Heart right ventricle (tissue), 16 donors: ENCODE results near the gene TMEM229B. TPM values are rescaled to one million over a fixed set of nuclear protein-coding genes. Genes with fewer than 3 reads are reported as not detected.
A peak's percentile ranks its signal among the peaks of the same experiment; 100 is the strongest.

Experiments
- ATAC-seq, 8 donors: fragments of 200-7000 bp; cut with Tn5 transposase; one replicate each; pipeline ENCODE4 v1.9.1; 2020; ENCODE audit warnings: mild to moderate bottlenecking in 8 of 8, moderate library complexity in 8 of 8, moderate number of reproducible peaks in 1 of 8
- DNase-seq, 2 donors: peaks; one replicate each; pipeline ENCODE4 v3.0.0-alpha.2; 2020
- H3K27ac ChIP-seq, 10 donors: fragments of 200-600 bp; sonication (generic) in 2 of 10; one replicate each; pipeline versions ENCODE4 v1.5.0 to v1.8.0; 2020 to 2022; ENCODE audit warnings: mild to moderate bottlenecking in 3 of 10
- H3K27me3 ChIP-seq, 7 donors: fragments of 200-600 bp; one replicate each; pipeline ENCODE4 v1.8.0; 2021 to 2022; ENCODE audit warnings: mild to moderate bottlenecking in 2 of 7
- H3K36me3 ChIP-seq, 9 donors: fragments of 200-600 bp; sonication (generic) in 1 of 9; one replicate each; pipeline versions ENCODE4 v1.5.0 to v1.8.0; 2020 to 2022; ENCODE audit warnings: mild to moderate bottlenecking in 2 of 9
- H3K4me1 ChIP-seq, 9 donors: fragments of 200-600 bp; sonication (generic) in 1 of 9; one replicate each; pipeline versions ENCODE4 v1.5.0 to v1.8.0; 2020 to 2022; ENCODE audit warnings: mild to moderate bottlenecking in 4 of 9
- H3K4me3 ChIP-seq, 10 donors: fragments of 200-600 bp; sonication (generic) in 2 of 10; one replicate each; pipeline versions ENCODE4 v1.5.0 to v1.8.0; 2020 to 2022; ENCODE audit warnings: mild to moderate bottlenecking in 7 of 10, moderate library complexity in 2 of 10
- H3K9me3 ChIP-seq, 11 donors: fragments of 200-600 bp in 10 of 11; sonication (generic) in 2 of 11; one replicate each; pipeline versions ENCODE4 v1.5.0 to v1.8.0; 2013 to 2022; ENCODE audit warnings: mild to moderate bottlenecking in 2 of 11, control low read depth in 1 of 11, moderate library complexity in 1 of 11
- WGBS, 2 donors: extraction: QIAGEN DNeasy Blood & Tissue Kit; methylation state at CpG; one replicate each; pipeline ENCODE4 v1.1.7; 2013; ENCODE audit warnings: inconsistent platforms in 1 of 2; 5-methylcytosine and 5-hydroxymethylcytosine counted together
- intact Hi-C, 10 donors: fragments of 100-400 bp; cut with DNase I; formaldehyde crosslinking; loops; one replicate each; pipeline versions ENCODE4 v1.11.1 to v1.14.2; 2022
- polyA plus RNA-seq, 2 donors: library from polyadenylated mRNA; stranded (reverse); fragments of 200-250 nt; gene quantifications; one replicate each; pipeline ENCODE4 v1.2.3, GENCODE V29; 2013
- total RNA-seq, 10 donors: library from RNA; stranded (reverse); fragmentation: NEBNext Ultra II Directional in 3 of 10; extraction: Animal tissue kit (Norgen Biotek cat#: 25700) in 3 of 10; gene quantifications; one replicate each; pipeline versions ENCODE4 v1.2.1 to v1.2.4, GENCODE V29; 2021 to 2023
- TF ChIP-seq, protein P1 (sequence below), 9 donors: fragments of 200-600 bp; sonication (generic) in 2 of 9; IDR thresholded peaks; one replicate each; pipeline versions ENCODE4 v1.5.0 to v1.8.0; 2021 to 2022; ENCODE audit warnings: antibody characterized with exemption in 9 of 9, mild to moderate bottlenecking in 5 of 9, moderate library complexity in 1 of 9
- donor health status: Arrhythmogenic right ventricular cardiomyopathy.
- donor health status: ischemic (EF 13 %, LVEDD 7.1; RV severe dilation, severe dysfunction).
- donor health status: healthy with polysubstance abuse.
- donor health status: DM: no; HTN: yes; CAD: no.
- donor health status: DM: no; HTN: no; CAD: no.
- donor health status: ischemic (EF 25% LVEDD 6.9; RV normal size, moderate dysfunction).
- donor health status: ischemic (EF 25% LVEDD 5.7; RV mildly dilated, moderate dysfunction).
- donor health status: healthy.
- donor health status: DM: yes; HTN: yes; CAD: no.
- donor health status: Ischemic cardiomyopathy.
- donor health status: ischemic (EF 35%, LVEDD 5.7; RV mildly dilated, moderate dysfunction).
- donor health status: nonischemic (EF 11% LVEDD 7.7; RV severe dilation, severe dysfunction).
- donor health status: DM: yes; HTN: yes; CAD: no.
- donor health status: PGD.
- donor health status: ischemic (EF 29% LVEDD 5.4; RV normal size, mild dysfunction).
- donor health status: nonischemic (EF 23%, LVEDD 6.1; RV moderate dilation, normal function).

TMEM229B gene
- total and polyA plus RNA-seq, 12 donors, result 0.51 to 5.9 (median 1.6) TPM

DNA sequence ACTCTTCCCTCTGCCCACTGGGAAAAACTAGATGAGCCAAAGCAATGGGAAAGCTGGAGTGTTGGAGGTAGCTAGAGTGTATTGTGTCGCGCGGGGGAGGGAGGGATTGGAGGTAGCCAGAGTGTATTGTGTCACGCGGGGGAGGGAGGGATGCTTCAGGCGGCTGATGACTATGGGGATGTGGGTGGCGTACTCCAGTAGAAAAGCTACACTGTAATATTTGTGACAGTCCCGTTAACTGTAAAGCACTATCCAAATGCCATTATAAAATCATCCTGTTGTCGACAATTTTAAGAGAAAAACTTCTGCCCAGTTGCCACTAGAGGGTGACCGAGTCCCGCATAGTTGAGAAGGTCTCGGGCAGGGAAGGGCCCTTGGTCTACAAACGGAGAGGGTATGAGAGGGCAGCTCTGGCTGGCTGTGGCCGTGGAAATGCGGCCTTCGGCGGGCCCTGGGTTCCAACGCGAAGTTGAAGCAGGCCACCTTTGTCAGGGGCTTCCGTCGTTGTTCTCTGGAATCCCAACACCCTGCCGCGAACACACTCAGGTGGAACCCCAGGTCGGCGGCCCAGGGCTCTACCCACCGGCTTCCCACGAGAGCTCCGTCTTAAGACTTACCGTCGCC lies 61.4 kb downstream of the TMEM229B start:
- Histone ChIP-seq H3K4me1 (peaks cover 0 to 15% (median 0%) of the 10 kb centered on the region in 9 donors), H3K9me3 (no peaks in the 10 kb centered on the region), H3K36me3 (no peaks in the 10 kb centered on the region), H3K27ac (no peak overlapping the region), H3K27me3 (peaks cover 0 to 25% (median 4%) of the 10 kb centered on the region in 7 donors), H3K4me3 (no peak overlapping the region)
- intact Hi-C loops, result loop anchor here in 9 of 10 donors (1.0 to 10.0 kb wide), 10 partner anchors 50 to 280 kb away; partner anchors contain the start of genes RDH12 (in 6 of the 9) and TMEM229B (in 1 of the 9)
- ATAC-seq (peak; percentile 72 to 96 (median 88)), DNase-seq (peak; percentile 63 to 77)
- TF ChIP-seq, protein P1, sequence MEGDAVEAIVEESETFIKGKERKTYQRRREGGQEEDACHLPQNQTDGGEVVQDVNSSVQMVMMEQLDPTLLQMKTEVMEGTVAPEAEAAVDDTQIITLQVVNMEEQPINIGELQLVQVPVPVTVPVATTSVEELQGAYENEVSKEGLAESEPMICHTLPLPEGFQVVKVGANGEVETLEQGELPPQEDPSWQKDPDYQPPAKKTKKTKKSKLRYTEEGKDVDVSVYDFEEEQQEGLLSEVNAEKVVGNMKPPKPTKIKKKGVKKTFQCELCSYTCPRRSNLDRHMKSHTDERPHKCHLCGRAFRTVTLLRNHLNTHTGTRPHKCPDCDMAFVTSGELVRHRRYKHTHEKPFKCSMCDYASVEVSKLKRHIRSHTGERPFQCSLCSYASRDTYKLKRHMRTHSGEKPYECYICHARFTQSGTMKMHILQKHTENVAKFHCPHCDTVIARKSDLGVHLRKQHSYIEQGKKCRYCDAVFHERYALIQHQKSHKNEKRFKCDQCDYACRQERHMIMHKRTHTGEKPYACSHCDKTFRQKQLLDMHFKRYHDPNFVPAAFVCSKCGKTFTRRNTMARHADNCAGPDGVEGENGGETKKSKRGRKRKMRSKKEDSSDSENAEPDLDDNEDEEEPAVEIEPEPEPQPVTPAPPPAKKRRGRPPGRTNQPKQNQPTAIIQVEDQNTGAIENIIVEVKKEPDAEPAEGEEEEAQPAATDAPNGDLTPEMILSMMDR (IDR thresholded peaks at IDR 0.05), result peak; percentile 46 to 85 (median 82)
- WGBS, 2 donors, result 29 to 33% methylated on average over 29 to 30 of the region's 30 CpGs

DNA sequence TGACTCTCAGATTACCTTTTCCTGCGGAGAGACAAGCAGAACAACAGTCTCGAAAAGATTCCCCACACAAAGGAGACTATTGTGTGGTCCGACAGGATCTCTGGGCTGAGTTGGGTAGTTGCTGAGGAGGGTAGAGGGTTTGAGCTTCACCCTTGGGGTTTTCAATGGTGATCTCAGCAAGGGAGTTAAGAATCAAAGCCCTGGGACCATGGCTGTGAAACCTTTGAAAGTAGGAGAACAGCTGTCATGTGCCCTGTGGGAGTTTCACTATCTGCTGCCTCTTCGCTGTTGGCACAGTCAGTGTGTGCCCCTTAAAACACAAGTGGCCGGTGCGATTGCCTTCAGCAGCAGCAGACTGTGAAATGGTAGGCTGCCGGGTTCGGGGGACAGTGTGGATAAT lies 62.4 kb downstream of the TMEM229B start:
- Histone ChIP-seq H3K27me3 (peaks cover 0 to 25% (median 4%) of the 10 kb centered on the region in 7 donors), H3K36me3 (no peaks in the 10 kb centered on the region), H3K27ac (no peak overlapping the region), H3K9me3 (no peaks in the 10 kb centered on the region), H3K4me3 (no peak overlapping the region), H3K4me1 (peaks cover 0 to 14% (median 0%) of the 10 kb centered on the region in 9 donors)
- WGBS, 2 donors, result 52 to 64% methylated on average over 8 of the region's 8 CpGs
- ATAC-seq (peak in 3 of 8 donors; percentile 33 to 57 (median 41)), DNase-seq (peak in 1 of 2 donors; percentile 25)
- intact Hi-C loops, result loop anchor here in 9 of 10 donors (2.0 to 10.0 kb wide), 8 partner anchors 51 to 281 kb away; partner anchors contain the start of genes RDH12 (in 6 of the 9) and TMEM229B (in 1 of the 9)
- TF ChIP-seq, protein P1 (IDR thresholded peaks at IDR 0.05), result no peak

DNA sequence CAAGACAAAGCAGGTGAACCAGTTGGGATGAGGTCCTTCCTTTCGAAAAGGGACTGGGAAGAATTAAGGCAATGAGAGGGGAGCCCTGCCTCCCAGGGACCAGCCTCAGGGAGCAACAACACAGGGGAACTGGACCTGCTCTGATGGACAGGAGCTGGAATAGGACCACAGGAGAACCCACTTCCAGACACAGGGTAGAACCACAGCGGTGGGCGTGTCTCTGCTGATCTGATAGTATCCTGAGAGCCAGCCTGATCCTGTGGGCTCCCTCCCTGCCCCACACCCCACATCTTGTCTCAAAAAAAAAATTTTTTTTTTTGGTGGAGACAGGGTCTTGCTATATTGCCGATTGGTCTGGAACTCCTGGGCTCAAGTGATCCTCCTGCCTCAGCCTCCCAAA lies 62.9 kb downstream of the TMEM229B start:
- TF ChIP-seq, protein P1 (IDR thresholded peaks at IDR 0.05), result no peak
- 80 to 91% methylated on average over 4 of the region's 4 CpGs for WGBS, 2 donors
- Histone ChIP-seq H3K4me3 (no peak overlapping the region), H3K27me3 (peaks cover 0 to 25% (median 4%) of the 10 kb centered on the region in 7 donors), H3K27ac (no peak overlapping the region), H3K4me1 (peaks cover 0 to 14% (median 0%) of the 10 kb centered on the region in 9 donors), H3K9me3 (no peaks in the 10 kb centered on the region), H3K36me3 (no peaks in the 10 kb centered on the region)
- DNase-seq, result no peak
- ATAC-seq, result no peak
- intact Hi-C loops, result loop anchor here in 9 of 10 donors (2.0 to 10.0 kb wide), 8 partner anchors 52 to 282 kb away; partner anchors contain the start of genes RDH12 (in 6 of the 9) and TMEM229B (in 1 of the 9)

DNA sequence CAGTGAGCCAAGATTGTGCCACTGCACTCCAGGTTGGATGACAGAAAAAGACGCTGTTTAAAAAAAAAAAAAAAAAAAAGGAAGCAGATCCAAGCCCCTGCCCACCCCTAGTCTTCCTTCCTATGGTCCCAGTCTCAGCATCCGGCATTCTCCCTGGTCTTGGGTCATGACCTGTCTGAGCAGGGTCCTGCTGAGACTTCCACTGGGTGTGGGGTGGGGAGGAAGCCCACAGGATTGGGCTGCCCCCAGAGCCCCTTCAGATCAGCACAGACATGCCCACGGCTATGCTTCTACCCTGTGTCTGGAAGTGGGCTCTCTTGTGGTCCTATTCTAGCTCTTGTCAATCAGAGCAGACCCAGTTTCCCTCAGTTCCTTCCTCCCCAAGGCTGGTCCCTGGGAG lies 64.0 kb downstream of the TMEM229B start:
- H3K4me3 ChIP-seq, result no peak overlapping the region
- H3K27me3 ChIP-seq, result peaks cover 0 to 25% (median 4%) of the 10 kb centered on the region in 7 donors
- ATAC-seq, result no peak
- TF ChIP-seq, protein P1 (IDR thresholded peaks at IDR 0.05), result no peak
- H3K36me3 ChIP-seq, result no peaks in the 10 kb centered on the region
- no peak overlapping the region for H3K27ac ChIP-seq
- WGBS, 2 donors, result 42 to 55% methylated on average over 3 of the region's 3 CpGs
- H3K9me3 ChIP-seq, result no peaks in the 10 kb centered on the region
- DNase-seq, result no peak
- peaks cover 0 to 14% (median 0%) of the 10 kb centered on the region in 9 donors for H3K4me1 ChIP-seq
- intact Hi-C loops, result loop anchor here in 5 of 10 donors (10.0 kb wide), 1 partner anchor 280 kb away; the partner anchor contains the start of gene RDH12 (in 5 of the 5)
